ENCODE measurements around the gene STX1B.

- TF ChIP-seq REST (IDR thresholded peaks at IDR 0.05; ENCODE audit: insufficient read depth in 1 of 2, low read depth in 2 of 2, low read length in 2 of 2) (no peak), TAF1 (IDR thresholded peaks at IDR 0.05; ENCODE audit: borderline replicate concordance, insufficient read depth, low read length) (no peak), POLR2AphosphoS5 (IDR thresholded peaks at IDR 0.05; ENCODE audit: low read depth, low read length) (no peak)
Observed at GRCh38 chr16:30953111-30953510, 57.3 kb downstream of the STX1B start.
